CD4-positive, alpha-beta T cell treated with Interleukin-6 for 4 hours (primary cell): Measurements from ENCODE around the gene CLPTM1L.

Experiments used
- DNase-seq: peaks from one replicate; pipeline ENCODE4 v3.0.0-alpha.2; 2020; ENCODE audit warnings: mixed read lengths

Gene CLPTM1L

GRCh38 chr5:1325870-1326531, 18.9 kb downstream of the CLPTM1L start:
- DNase-seq: no peak

- DNase-seq: no peak
Observed at GRCh38 chr5:1325191-1325741, 19.6 kb downstream of the CLPTM1L start.

GRCh38 chr5:1324719-1325190, 20.1 kb downstream of the CLPTM1L start:
- DNase-seq: no peak

- no peak for DNase-seq
Observed at GRCh38 chr5:1324301-1324700, 20.6 kb downstream of the CLPTM1L start.

GRCh38 chr5:1323803-1324173, 21.1 kb downstream of the CLPTM1L start:
- DNase-seq: no peak

- DNase-seq: no peak
Observed at GRCh38 chr5:1322955-1323802, 21.7 kb downstream of the CLPTM1L start.

GRCh38 chr5:1322036-1322900, 22.6 kb downstream of the CLPTM1L start:
- DNase-seq: no peak

- DNase-seq: no peak
Observed at GRCh38 chr5:1321576-1321975, 23.3 kb downstream of the CLPTM1L start.

- no peak for DNase-seq
Observed at GRCh38 chr5:1320436-1321344, 24.2 kb downstream of the CLPTM1L start.

- no peak for DNase-seq
Observed at GRCh38 chr5:1319436-1320256, 25.3 kb downstream of the CLPTM1L start.

GRCh38 chr5:1318659-1319251, 26.1 kb downstream of the CLPTM1L start:
- no peak for DNase-seq

- no peak for DNase-seq
Observed at GRCh38 chr5:1317921-1318565, 26.9 kb downstream of the CLPTM1L start.

GRCh38 chr5:1316588-1317340, 28.1 kb downstream of the CLPTM1L start:
- no peak for DNase-seq

- DNase-seq: peak; percentile 75
Observed at GRCh38 chr5:1315709-1316587, 29.0 kb downstream of the CLPTM1L start.

- no peak for DNase-seq
Observed at GRCh38 chr5:1315018-1315708, 29.7 kb downstream of the CLPTM1L start.

- no peak for DNase-seq
Observed at GRCh38 chr5:1314564-1314982, 30.3 kb downstream of the CLPTM1L start.
